Measurements from ENCODE around the gene TPRA1.

TPRA1 gene

DNA sequence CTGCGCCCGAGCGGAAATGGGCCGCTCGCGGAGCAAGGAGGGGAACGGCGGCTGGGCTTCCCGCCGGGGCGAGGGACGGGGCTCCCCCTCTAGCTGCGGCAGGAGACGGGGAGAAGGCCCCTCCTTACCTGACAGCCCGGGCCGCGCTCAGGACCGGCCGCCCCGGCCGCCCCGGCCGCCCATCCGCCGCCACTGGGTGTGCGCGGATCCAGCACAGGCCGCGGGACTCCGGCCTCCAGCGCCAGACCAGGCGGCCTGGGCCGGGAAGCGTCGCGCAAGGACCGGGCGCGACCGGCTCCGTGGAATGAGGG is 296 bp downstream of the TPRA1 start:
- no peak for DNase-seq (ENCODE audit: low read depth, low spot score)

DNA sequence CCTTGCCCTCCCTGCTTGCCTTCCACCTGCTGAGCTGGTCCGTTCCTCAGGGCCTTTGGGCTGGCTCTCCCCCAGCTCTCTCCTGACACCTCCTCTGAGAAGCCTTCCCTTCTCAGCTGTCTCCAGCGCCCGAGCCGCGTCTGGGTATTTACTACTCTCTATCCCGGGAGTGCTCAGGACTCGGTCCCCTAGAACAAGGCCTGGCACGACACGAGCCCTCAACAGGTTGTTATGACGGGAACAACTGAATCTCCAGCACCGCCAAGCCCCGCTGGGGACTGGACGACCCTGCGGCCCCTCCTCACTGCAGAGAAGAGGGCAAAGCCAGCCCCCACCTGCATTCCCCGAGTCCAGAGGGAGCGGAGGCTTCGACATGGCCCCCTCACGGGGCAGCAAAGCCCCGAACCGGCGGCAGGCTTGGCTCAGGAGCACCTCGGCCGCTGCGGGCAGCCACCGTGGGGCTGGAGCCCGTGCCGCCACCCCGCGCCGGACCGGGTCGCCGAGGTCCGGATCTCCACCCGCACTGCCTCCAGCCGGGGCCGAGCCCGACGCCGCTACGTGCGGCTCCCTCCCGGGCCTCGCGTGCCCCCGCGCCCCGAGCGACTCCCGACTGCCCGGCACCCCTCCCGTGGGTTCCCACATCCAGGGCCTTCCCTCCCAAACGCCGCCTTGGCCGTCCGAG is 792 bp downstream of the TPRA1 start:
- DNase-seq (ENCODE audit: low read depth, low spot score), result peak; percentile 34

DNA sequence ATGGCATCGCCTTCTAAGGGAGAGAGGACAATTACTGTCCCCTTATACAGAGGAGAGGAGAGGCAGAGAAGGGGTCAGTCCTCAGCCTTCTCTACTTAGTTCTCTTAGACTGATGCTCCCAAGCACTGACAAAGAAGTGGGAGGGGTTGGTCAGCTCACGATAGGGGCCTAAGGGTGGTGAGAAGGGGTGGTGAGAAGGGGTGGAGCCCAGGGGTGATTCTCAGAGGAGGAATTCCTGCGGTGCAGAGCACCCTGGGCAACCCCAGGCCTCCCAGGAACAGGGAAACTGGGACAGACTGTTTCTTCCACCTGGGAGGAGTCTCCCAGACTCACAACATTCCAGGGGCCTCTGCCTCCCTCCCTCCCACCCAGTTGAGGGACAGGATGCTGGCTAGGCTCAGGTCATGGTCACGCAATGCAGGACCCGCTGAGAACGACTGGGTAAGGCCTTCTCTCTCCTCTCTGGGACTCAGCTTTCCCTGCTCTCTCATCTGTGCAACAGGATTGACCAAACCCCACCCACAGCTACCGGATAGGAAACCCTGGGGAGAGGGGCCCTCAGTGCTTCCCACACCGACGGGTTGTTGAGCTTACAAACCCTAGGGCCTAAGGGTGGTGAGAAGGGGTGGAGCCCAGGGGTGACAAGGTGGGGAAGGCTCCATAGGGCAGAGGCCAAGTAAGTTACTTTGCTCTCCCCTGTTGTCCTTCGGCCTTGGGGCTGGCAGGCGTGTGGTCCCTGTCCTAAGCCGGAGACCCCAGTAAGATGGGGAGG is 1.5 kb downstream of the TPRA1 start:
- DNase-seq (ENCODE audit: low read depth, low spot score), result no peak

DNA sequence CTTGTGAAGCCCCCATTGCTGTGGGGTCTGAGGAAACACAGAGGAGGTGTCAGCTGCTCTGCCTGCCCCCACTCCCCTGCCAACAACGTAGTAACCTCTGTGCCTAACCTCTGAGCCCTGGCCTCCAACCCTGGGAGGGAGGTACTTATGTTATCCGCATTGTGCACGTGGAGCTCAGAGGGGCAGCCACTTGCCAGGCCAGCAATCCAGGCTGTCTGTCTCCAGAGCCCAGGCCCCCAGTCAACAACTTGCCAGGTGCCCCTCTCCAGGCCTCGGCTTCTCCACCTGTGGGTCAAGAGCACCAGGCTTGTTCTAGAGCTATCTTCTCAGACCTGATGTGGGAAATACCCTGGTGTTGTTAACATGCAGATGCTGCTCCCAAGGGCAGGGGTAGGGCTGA is 2.7 kb downstream of the TPRA1 start:
- no peak for DNase-seq (ENCODE audit: low read depth, low spot score)

DNA sequence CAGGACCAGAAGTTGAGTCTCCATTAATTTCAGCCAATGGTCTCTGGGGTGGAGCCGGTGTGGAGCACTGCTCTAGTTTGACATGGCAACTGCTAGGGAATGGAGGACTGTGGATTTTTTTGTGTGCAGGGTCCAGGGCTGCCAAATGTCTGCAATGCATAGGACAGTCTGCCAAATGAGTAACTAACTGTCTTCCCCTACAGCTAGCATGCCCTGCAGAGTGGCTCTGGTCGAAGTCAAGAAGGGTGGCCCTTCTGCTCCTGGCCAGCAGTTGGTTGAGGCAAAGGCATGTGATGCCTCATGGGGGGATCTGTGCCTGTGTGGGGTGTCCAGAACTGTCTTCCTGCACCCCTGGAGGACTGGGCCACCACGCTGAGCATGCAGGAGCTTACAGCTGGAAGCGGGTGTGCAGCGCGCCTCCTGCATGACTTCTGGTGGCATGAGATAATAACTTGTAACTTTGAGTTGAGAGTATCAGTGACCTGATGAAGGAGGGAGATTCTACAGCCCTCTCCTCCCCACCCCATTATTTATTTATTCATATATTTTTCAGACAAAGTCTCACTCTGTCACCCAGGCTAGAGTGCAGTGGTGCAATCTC is 4.6 kb downstream of the TPRA1 start:
- DNase-seq (ENCODE audit: low read depth, low spot score), result no peak

DNA sequence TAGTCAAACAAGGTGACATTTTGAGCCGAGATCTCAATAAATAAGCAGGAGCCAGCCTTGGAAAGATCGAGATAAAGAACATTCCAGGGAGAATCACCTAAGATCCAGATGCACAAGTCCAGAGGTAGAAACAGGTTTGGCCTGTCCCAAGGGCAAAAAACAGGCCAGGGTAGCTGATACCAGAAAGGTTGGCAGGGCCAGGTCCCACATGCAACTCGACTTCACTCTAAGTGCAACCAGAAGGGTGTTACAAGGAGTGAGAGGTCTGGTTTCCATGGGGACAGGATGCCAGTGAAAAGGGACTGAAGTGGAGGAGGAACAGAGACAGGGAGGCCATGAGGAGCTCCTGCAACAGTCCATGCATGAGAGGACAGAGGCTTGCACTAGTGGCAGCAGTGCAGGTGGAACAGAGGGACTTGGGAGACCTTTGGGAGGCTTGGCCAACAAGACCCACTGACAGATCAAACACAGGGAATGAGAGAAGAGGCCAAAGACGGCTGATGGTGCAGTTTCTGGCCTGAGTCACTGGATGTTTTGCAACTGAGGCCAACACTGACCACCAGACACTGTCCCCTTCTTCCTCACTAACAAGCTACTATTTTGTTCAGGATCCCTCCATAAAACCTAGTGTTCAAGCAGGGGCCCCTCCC is 5.2 kb downstream of the TPRA1 start:
- peak; percentile 75 for DNase-seq (ENCODE audit: low read depth, low spot score)

DNA sequence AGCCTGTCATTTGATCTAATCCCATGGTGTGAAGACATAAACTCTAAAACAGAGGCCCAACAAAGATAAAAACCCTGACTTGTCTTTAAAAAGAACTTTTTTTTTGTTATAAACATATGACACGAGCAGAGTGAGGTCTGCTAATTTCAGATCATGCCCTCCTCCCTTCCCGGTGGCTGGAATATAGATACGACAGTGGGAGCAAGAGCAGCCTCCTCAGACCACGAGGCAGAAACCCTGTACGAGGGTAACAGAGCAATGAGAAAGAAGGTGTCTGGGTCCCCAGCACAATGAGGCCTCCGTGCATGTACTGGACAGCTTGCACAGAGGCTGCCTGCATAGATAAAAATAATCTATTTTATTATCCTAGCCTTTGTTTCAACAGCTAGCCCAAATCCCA is 5.8 kb downstream of the TPRA1 start:
- no peak for DNase-seq (ENCODE audit: low read depth, low spot score)

DNA sequence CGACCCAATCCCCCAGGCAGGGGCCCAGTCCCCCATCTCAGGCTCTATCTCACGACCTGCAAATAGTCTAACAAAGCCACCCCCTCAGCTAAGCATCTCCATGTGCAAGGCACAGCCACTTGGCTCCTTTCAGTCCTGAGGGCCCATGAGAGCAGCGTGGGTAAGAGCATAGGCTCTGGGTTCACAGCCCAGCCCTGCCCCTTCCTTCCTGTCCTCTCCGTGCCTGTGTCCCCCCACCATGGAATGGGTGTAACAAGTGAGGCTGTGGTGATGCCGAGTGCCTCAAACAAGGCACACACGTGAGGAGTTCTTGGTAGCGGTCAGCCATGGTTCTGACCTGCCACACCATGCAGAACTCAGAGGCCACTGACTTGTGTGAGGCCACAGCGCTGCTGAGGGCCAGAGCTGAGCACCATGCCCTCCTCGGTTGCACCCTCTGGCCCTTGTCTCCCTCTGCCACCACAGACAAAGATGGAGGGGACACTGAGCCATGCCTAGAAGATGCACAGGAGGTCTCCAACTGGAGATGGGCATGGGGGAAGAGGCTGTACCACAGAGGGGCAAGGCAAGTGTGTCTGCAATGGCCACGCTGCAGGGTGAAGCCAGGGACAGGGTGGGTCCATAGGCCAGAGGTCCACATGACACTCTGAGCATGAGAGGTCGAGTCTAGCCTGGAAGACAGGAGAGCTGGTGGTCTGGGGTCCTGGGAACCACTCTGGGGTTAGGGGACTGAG is 10.0 kb downstream of the TPRA1 start:
- DNase-seq (ENCODE audit: low read depth, low spot score), result no peak

DNA sequence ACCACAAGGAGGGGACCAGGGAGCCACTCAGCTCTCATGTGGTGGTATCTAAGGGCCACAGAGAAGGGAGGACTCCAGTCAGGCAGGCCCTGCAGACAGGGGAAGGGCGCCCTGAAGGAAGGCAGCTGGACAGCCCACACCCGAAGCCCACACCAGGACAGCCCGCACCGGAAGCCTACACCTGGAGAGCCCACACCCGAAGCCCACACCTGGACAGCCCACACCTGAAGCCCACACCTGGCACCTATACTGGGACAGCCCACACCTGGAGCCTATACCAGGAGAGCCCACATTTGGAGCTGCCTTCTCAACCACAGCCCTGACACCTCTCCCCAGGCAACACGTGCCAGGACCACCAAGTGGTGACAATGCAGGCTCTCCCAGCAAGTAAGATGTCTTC is 11.7 kb downstream of the TPRA1 start:
- DNase-seq (ENCODE audit: low read depth, low spot score), result no peak

DNA sequence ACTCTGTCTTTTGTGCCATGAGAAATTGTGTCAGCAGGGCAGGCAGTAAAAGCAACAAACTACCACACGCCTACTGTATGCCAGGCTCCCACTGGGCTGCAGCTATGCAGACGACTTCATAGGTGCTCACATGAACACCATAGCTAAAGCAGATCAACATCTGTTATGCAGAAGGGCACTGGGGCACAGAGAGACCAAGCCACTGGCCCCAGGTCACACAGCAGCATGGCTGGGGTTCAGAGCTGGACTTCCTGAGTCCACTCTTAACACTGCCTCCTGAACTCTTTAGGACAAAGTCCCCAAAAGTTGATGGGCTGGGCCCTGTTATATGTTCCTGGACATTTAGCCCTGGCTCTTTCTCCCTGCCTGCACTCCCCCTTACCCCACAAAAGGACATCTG is 12.4 kb downstream of the TPRA1 start:
- no peak for DNase-seq (ENCODE audit: low read depth, low spot score)

DNA sequence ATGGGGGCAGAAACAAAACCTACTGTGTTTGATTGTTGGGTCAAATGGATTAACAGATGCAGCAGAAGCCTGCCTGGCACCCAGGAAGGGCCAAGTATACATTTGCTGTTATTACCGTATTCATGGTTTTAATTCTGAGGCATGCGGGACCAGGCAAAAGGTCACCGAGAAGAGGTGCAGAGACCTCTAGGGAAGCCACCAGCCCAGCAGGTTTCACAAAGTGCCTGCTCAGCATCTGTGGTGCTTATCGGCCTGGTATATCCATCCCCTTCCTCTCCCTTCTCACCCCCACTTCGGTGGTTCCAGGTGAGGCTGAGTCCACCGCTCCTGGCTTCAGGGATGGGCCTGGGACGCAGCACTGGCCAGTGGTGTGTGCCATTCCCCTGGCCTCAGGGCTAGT is 13.1 kb downstream of the TPRA1 start:
- DNase-seq (ENCODE audit: low read depth, low spot score), result no peak

DNA sequence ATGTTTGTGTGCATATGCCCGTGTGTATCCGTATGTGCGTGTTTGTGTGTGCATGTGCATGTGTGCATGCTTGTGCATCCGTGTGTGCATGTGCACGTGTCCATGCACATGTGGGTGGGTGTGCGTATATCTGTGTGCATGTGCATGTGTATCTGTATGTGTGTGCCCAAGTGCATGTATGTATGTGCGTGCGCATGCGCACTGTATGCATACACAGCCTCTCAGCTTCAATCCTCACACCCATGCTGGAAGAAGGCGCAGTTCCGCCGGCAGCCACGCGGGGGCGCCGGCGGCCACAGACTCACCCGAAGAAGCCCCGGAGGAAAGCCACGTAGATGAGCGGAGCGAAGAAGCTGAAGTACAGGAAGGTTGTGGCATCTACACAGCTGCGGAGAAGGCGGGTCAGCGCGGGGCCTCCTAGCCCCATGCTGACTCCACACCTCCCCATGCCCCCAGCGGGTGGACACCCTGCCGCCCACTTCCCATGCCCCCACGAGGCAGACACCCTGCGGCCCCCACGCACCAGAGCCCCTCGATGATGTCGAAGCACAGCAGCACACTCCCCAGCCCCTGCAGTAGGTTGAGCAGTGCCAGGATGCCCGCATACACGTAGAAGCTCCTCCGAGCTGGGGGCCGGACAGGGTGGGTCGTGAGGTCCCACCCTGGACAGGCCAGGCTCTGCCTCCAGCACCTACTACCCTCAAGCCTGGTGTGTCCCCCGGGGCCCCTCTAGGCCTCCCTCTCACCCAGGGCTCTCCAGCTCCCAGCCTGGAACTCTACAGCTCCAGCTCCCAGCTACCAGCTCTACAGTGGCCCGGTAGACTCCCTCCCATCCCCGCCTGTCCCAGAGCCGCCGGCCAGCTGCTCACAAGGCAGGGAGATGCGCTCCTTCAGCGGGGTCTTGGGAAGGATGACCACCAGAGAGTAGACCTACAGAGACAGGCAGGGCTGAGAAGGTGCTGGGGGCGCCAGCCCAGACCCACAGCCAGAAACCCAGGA is 15.4 kb downstream of the TPRA1 start:
- DNase-seq (ENCODE audit: low read depth, low spot score), result peak; percentile 98

DNA sequence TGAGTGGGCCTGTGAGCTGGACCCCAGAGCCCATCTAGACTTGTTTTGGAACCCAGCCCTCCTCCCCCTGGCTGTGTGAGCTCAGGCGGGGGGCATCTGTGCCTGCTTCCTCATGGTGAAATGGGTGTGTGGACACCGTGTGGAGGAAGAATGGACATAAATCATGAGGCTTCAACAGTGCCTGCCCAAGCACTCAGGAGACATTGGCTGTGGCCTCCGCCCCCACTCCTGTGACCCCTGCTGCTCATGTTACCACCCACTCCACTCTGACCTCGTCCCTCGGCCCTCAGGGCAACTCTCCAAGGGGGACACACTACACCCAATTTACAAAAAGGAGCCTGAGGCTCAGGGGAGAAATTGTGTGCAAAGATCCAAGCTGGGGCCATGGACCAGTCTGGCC is 16.6 kb downstream of the TPRA1 start:
- no peak for DNase-seq (ENCODE audit: low read depth, low spot score)

DNA sequence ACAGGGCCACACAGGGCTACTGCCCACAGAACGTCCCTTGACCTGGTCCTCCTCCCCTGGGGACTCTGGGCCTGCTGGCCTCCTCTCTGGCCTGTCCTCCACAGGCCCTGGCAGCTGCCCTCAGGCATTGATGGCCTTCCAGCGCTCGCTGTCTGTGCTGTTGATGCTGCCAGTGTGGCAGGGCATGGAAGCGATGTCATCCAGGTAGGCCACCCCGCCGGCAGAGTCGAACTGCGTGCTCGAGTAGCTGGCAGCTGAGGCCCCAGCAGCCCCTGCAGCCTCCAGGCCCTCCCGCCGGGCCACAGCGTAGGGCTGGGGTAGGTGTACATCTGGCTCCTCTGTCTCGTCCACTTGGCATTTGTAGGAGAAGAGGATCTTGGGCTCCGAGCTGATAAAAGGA is 17.1 kb downstream of the TPRA1 start:
- no peak for DNase-seq (ENCODE audit: low read depth, low spot score)

DNA sequence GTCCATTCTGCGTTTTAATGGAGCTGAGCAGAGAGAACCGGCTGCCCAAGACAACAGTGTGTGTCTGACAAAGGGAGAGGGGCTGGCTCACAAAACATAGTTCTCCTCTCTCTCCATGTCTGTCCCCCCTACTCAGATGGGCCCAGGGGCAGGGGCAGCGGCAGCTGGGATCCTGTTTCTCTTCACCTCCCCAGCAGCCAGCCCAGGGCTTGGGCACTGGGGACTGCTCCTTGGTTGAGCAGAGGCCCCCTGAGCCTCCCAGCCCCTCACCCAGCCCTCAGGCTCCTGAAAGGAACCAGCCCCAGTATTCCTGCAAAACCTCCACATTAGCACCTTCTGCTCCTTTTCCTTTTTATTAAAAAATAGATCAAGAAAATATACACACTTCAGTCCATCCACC is 17.8 kb downstream of the TPRA1 start:
- no peak for DNase-seq (ENCODE audit: low read depth, low spot score)

DNA sequence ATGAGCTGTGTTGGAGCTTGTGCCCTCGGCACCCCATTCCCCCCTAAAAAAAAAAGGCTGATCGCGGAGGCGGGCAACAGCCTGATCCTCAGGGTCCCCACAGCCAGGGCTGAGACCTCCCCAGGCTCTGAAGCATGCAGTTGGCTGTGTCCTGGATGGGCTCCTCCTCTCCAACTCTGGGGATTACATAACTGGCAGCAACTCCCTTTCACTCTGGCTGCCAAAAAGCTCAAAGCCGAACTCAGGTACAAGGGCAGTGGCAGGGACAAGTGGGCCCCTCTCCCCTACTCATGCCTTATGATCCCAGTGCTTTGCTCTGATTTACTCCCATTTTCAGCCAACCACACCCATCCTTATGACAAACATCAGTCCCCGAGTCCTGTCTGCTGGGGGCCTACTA is 18.3 kb downstream of the TPRA1 start:
- DNase-seq (ENCODE audit: low read depth, low spot score), result no peak

DNA sequence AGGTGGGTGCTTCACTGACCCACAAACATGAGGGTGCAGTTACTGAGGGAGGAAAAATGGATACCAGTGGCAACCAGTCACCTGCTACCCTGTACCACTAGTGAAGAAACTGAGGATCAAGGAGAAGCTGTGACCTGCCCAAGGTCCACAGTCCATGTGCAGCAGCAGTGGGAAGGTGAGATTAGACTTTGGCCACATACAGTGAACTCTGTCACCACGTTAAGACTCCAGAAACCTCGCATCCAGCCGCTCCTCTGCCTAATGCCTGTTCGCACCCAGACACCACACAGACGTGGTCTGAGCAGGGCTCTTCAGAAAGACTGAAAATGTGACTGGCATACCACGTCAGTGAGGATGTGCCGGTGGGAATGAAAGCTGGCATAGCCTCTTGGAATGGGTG is 20.0 kb downstream of the TPRA1 start:
- DNase-seq (ENCODE audit: low read depth, low spot score), result no peak

DNA sequence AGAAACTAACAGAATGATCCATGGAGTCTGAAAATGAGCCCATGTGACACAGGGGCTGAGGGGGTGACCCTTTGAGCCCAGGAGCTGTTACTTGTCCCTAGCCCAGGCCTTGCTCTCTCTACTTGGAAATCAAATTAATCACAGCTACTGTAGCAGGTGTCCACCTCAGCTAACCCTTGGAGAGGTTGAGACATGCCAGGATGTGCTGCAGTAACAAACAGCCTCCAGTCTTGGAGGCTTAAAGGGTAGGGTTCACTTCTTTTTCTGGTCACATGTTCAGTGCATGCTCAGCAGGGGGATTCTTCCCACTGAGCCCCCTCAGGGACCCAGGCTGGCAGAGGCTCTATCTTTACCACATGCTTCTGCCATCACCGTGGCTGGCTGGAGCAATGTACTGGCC is 21.4 kb downstream of the TPRA1 start:
- no peak for DNase-seq (ENCODE audit: low read depth, low spot score)

DNA sequence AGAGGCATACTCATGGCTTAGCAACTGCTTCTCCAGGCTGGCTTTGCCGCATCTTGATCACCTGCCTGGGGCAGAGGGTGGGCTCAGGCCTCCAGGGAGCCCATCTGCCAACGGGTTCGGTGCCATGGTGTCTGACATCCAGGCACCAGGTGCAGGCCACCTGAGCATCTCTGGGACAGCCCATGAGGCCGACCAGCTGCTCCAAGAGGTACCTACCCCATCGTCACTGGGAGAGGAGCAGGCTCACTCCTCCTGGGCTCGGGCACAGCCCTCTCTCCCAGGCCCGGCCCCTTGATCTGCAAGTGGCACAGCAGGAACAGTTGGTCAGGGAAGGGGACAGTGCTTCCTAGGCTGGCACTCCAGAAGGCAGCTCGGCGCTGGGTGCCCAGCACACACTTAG is 21.9 kb downstream of the TPRA1 start:
- no peak for DNase-seq (ENCODE audit: low read depth, low spot score)

DNA sequence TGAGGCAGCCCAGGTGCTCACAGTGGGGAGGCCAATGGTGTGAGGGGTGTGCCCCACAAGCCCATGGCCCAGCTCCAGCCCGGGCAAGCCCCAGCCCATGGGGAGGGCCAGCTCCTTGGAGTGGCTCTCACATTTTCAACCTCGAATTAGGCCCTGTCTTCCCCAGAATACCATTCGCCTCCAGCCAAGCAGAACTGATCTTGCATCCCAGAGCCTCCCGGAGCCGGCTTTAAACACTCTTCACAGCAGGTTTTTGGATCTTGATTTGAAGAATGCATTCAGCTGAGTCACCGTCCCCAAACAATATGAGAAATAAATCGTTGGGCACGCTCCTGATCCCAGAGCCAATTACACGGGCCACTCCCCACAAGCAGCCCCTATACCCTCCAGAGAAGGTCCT is 23.7 kb downstream of the TPRA1 start:
- DNase-seq (ENCODE audit: low read depth, low spot score), result no peak

DNA sequence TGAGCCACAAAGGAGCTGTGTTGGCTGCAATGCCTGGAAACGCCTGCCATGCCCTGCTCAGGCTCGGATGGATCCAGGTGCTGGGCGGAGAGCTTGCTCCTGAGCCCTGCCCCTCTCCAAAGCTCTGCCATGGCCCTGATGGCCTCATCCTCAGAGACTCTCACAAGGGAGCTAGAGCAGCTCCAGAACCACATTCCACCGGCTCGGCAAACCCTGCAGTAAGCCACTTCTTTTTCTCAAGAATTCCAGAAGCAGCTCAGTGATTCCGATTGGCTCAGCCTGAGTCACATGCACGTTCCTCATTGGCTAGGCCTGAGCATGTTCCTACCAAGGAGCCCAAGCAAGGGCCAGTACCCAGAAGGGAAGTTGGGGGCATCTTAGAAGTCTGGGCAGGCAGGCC is 24.8 kb downstream of the TPRA1 start:
- peak; percentile 39 for DNase-seq (ENCODE audit: low read depth, low spot score)
